AML-193 (cell line): ENCODE data around the gene WAS.
A peak's percentile ranks its signal among the peaks of the same experiment; 100 is the strongest.
"Not testable (repeated sequence)": the region's sequence is repeated elsewhere in the genome, so short reads cannot be mapped to it uniquely, and the experiment has no call there.

Source experiments
- DNase-seq, 2 experiments: peaks; one replicate each; lab custom pipeline; 2025; lab: John Stamatoyannopoulos, UW

WAS gene

GRCh38 chrX:48685416-48685815 lies 1.8 kb downstream of the WAS start:
- DNase-seq, result no peak

- DNase-seq, result no peak
Measured at GRCh38 chrX:48688531-48689150, 5.0 kb downstream of the WAS start.

- no peak for DNase-seq
Measured at GRCh38 chrX:48689208-48689920, 5.8 kb downstream of the WAS start.

- not testable (repeated sequence) for DNase-seq
Measured at GRCh38 chrX:48691746-48692145, 8.1 kb downstream of the WAS start.

- DNase-seq, result no peak
Measured at GRCh38 chrX:48694776-48695533, 11.4 kb downstream of the WAS start.

GRCh38 chrX:48695534-48695896 lies 11.9 kb downstream of the WAS start:
- no peak for DNase-seq

- no peak for DNase-seq
Measured at GRCh38 chrX:48695925-48696300, 12.3 kb downstream of the WAS start.

- peak; percentile 60 to 62 for DNase-seq
Measured at GRCh38 chrX:48696301-48696908, 12.8 kb downstream of the WAS start, which contains the start of gene SUV39H1. TSS of gene SUV39H1 (plus strand) at chrX:48696734. CDS start at chrX:48696785, 51 bp downstream.

- peak; percentile 5 to 18 for DNase-seq
Measured at GRCh38 chrX:48696909-48697727, 13.5 kb downstream of the WAS start.

GRCh38 chrX:48698306-48698705 lies 14.7 kb downstream of the WAS start:
- DNase-seq, result no peak

GRCh38 chrX:48700246-48700645 lies 16.6 kb downstream of the WAS start:
- no peak for DNase-seq

- no peak for DNase-seq
Measured at GRCh38 chrX:48700951-48701653, 17.5 kb downstream of the WAS start.

GRCh38 chrX:48702032-48702431 lies 18.4 kb downstream of the WAS start:
- DNase-seq, result no peak

GRCh38 chrX:48702716-48703115 lies 19.1 kb downstream of the WAS start:
- no peak for DNase-seq

GRCh38 chrX:48703228-48703627 lies 19.6 kb downstream of the WAS start:
- no peak for DNase-seq

- no peak for DNase-seq
Measured at GRCh38 chrX:48703642-48704481, 20.3 kb downstream of the WAS start.

- no peak for DNase-seq
Measured at GRCh38 chrX:48705871-48706270, 22.3 kb downstream of the WAS start.

GRCh38 chrX:48709522-48710112 lies 26.0 kb downstream of the WAS start:
- no peak for DNase-seq

GRCh38 chrX:48711162-48711928 lies 27.7 kb downstream of the WAS start:
- DNase-seq, result no peak
